Peyer's patch (tissue), 4 donors: ENCODE results near the gene MPC1.

Experiments
- POLR2A ChIP-seq, 2 donors: fragments of 450-650 bp; IDR thresholded peaks; one replicate each; pipeline ENCODE4 v1.5.1; 2017; ENCODE audit warnings: antibody characterized with exemption in 2 of 2, mild to moderate bottlenecking in 2 of 2, moderate library complexity in 2 of 2
- TF ChIP-seq, protein P1 (sequence below), 6 experiments: fragments of 450-650 bp in 4 of 6; fragments of 200-600 bp in 2 of 6; sonication (generic) in 1 of 6; IDR thresholded peaks; one replicate each; pipeline ENCODE4 v1.5.1; 2017 to 2019; ENCODE audit warnings: antibody characterized with exemption in 6 of 6, mild to moderate bottlenecking in 3 of 6, moderate library complexity in 1 of 6

DNA sequence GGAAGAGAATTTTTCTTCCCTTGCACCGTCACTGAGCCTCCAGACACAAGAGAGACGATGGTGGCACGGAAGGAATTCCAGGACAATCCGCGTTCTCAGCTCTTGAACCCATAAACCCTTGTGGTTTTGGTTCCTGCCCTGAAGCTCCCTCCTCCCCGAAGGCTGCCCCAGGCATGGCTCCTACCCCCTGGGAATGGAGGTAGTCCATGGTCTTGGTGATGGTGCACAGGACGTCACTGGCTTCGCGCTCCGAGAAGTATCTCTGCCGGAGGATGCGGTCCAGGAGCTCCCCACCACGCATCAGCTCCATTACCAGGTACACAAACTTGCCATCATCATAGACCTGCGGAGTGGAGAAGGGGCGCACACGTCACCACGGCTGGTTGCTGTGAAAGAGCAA lies 47.5 kb upstream of the MPC1 start:
- TF ChIP-seq, protein P1, sequence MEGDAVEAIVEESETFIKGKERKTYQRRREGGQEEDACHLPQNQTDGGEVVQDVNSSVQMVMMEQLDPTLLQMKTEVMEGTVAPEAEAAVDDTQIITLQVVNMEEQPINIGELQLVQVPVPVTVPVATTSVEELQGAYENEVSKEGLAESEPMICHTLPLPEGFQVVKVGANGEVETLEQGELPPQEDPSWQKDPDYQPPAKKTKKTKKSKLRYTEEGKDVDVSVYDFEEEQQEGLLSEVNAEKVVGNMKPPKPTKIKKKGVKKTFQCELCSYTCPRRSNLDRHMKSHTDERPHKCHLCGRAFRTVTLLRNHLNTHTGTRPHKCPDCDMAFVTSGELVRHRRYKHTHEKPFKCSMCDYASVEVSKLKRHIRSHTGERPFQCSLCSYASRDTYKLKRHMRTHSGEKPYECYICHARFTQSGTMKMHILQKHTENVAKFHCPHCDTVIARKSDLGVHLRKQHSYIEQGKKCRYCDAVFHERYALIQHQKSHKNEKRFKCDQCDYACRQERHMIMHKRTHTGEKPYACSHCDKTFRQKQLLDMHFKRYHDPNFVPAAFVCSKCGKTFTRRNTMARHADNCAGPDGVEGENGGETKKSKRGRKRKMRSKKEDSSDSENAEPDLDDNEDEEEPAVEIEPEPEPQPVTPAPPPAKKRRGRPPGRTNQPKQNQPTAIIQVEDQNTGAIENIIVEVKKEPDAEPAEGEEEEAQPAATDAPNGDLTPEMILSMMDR (IDR thresholded peaks at IDR 0.05): no peak
- no peak for TF ChIP-seq POLR2A (IDR thresholded peaks at IDR 0.05)
